ENCODE measurements around the gene PDZRN4. TPM values are rescaled to one million over a fixed set of nuclear protein-coding genes. Genes with fewer than 3 reads are reported as not detected.

The PDZRN4 gene
- total and polyA plus RNA-seq, 2 of the 4 experiments (the other 2 are of a cell fraction) = not detected

GRCh38 chr12:41576925-41577324 is 388.8 kb downstream of the PDZRN4 start:
- Histone ChIP-seq H3K27ac (ENCODE audit: insufficient read depth, low read length) (no peak overlapping the region), H3K14ac (replicated peaks; ENCODE audit: low read depth, low read length) (no peak overlapping the region), H4K20me1 (ENCODE audit: insufficient read depth, low read length) (no peaks in the 10 kb centered on the region), H4K5ac (ENCODE audit: low read depth, low read length) (no peak overlapping the region), H2AK9ac (replicated peaks; ENCODE audit: low read depth, low read length, poor library complexity) (no peak overlapping the region), H3K9me1 (ENCODE audit: insufficient read depth, low read length) (no peaks in the 10 kb centered on the region), H4K8ac (ENCODE audit: low read depth in 2 of 2, low read length in 2 of 2) (no peak overlapping the region), H4K91ac (ENCODE audit: insufficient read depth, low read depth, low read length) (no peak overlapping the region), H3K4me1 (ENCODE audit: control insufficient read depth, insufficient read depth, low read length) (no peaks in the 10 kb centered on the region), H2BK5ac (ENCODE audit: low read depth, low read length, poor library complexity, severe bottlenecking) (no peak overlapping the region), H3K4ac (ENCODE audit: low read depth, low read length) (no peak overlapping the region), H3K4me2 (ENCODE audit: low read depth, low read length) (no peak overlapping the region), H3K9me3 (ENCODE audit: control insufficient read depth, insufficient read depth, low read length) (no peaks in the 10 kb centered on the region), H2AFZ (replicated peaks; ENCODE audit: low read length, poor library complexity) (no peak overlapping the region), H3K9ac (ENCODE audit: low read depth, low read length) (no peak overlapping the region), H3K27me3 (ENCODE audit: control insufficient read depth, insufficient read depth, low read length) (no peaks in the 10 kb centered on the region), H2BK20ac (ENCODE audit: low read depth, low read length) (no peak overlapping the region), H3K23ac (ENCODE audit: low read depth, low read length) (no peak overlapping the region), H2BK15ac (ENCODE audit: low read depth, low read length) (no peak overlapping the region), H2AK5ac (ENCODE audit: low read depth, low read length) (no peak overlapping the region), H3K18ac (ENCODE audit: low read depth, low read length) (no peak overlapping the region), H3K56ac (ENCODE audit: extremely low read depth, insufficient read depth, low read length) (no peak overlapping the region), H2BK120ac (ENCODE audit: low read depth, low read length) (no peak overlapping the region), H3K4me3 (ENCODE audit: insufficient read depth, low read depth, low read length) (no peak overlapping the region), H3K79me1 (ENCODE audit: low read depth in 1 of 2, low read length in 2 of 2) (no peaks in the 10 kb centered on the region), H3K36me3 (ENCODE audit: control insufficient read depth, insufficient read depth, low read length) (no peaks in the 10 kb centered on the region)
- in situ Hi-C loops (cut with MboI; ENCODE audit: low sequenced_read_pairs) (no loop called here), dilution Hi-C loops (cut with HindIII; ENCODE audit: low sequenced_read_pairs, unreplicated experiment) (no loop called here), intact Hi-C loops (cut with micrococcal nuclease) (no loop called here)
- BruUV-seq (replicated peaks) = no TSS peak
- DNase-seq (no peak), ATAC-seq (ENCODE audit: low read depth) (no peak)
- no CpG with 5 or more reads among the region's 1 CpG for WGBS, 2 experiments (ENCODE audit: extremely low coverage in 2 of 2, insufficient read length in 1 of 2)
- CTCF ChIA-PET = no interaction called here
- POLR2A ChIA-PET (ENCODE audit: unreplicated experiment) = no interaction called here
- TF ChIP-seq FOS (IDR thresholded peaks at IDR 0.05; ENCODE audit: low read depth, low read length) (no peak), ELK1 (IDR thresholded peaks at IDR 0.05; ENCODE audit: borderline replicate concordance, low read depth, low read length) (no peak), BHLHE40 (IDR thresholded peaks at IDR 0.05; ENCODE audit: low read depth, low read length) (no peak), MAFK (IDR thresholded peaks at IDR 0.05; ENCODE audit: low read depth, low read length) (no peak), MAZ (IDR thresholded peaks at IDR 0.05; ENCODE audit: borderline replicate concordance, low read depth, low read length) (no peak)

Data from IMR-90 (cell line).